Uterus (tissue), 2 donors: ENCODE measurements around the gene TTLL9.

ENCODE experiments used
- CTCF ChIP-seq, 4 experiments: fragments of 200-600 bp in 2 of 4; fragments of 450-650 bp in 2 of 4; sonication (generic) in 2 of 4; IDR thresholded peaks; one replicate each; pipeline ENCODE4 v1.5.1; 2016 to 2019; ENCODE audit warnings: antibody characterized with exemption in 4 of 4, mild to moderate bottlenecking in 2 of 4, moderate library complexity in 1 of 4
- POLR2A ChIP-seq, 2 donors: fragments of 450-650 bp; IDR thresholded peaks; one replicate each; pipeline ENCODE4 v1.6.1; 2016; ENCODE audit warnings: antibody characterized with exemption in 2 of 2, mild to moderate bottlenecking in 1 of 2, moderate library complexity in 1 of 2

- TF ChIP-seq CTCF (IDR thresholded peaks at IDR 0.05) = no peak
- no peak for TF ChIP-seq POLR2A (IDR thresholded peaks at IDR 0.05)
Measured at GRCh38 chr20:31981784-31982183, 111.3 kb downstream of the TTLL9 start.
